IMR-90 (cell line): ENCODE data around the gene TENM3.

ENCODE experiments used
- BHLHE40 ChIP-seq: fragments of 150-350 bp; IDR thresholded peaks from 2 replicates; pipeline ENCODE4 v1.6.1; 2016; ENCODE audit warnings: mild to moderate bottlenecking, low read depth, low read length
- CEBPB ChIP-seq: IDR thresholded peaks from 2 replicates; pipeline ENCODE4 v1.6.1; 2012; ENCODE audit warnings: low read depth, low read length, improper control_type of control experiment
- CTCF ChIP-seq: conservative IDR thresholded peaks from 2 replicates; pipeline ENCODE4 v1.5.1; 2012; ENCODE audit warnings: mild to moderate bottlenecking, low read depth, low read length, improper control_type of control experiment
- MAFK ChIP-seq: IDR thresholded peaks from 2 replicates; pipeline ENCODE4 v1.6.1; 2012; ENCODE audit warnings: low read depth, low read length, improper control_type of control experiment
- MAZ ChIP-seq: IDR thresholded peaks from 2 replicates; pipeline ENCODE4 v1.6.1; 2012; ENCODE audit warnings: low read depth, mild to moderate bottlenecking, low read length, improper control_type of control experiment, moderate library complexity, borderline replicate concordance
- POLR2A ChIP-seq: IDR thresholded peaks from 2 replicates; pipeline ENCODE4 v1.6.1; 2012; ENCODE audit warnings: mild to moderate bottlenecking, low read depth, low read length
- RAD21 ChIP-seq: IDR thresholded peaks from 2 replicates; pipeline ENCODE4 v1.6.1; 2012; ENCODE audit warnings: low read length, improper control_type of control experiment
- RCOR1 ChIP-seq: IDR thresholded peaks from 2 replicates; pipeline ENCODE4 v1.6.1; 2012; ENCODE audit warnings: mild to moderate bottlenecking, low read length, improper control_type of control experiment; ENCODE audit not compliant: insufficient replicate concordance
- SMC3 ChIP-seq: fragments of 150-350 bp; IDR thresholded peaks from 2 replicates; pipeline ENCODE4 v1.6.1; 2016; ENCODE audit warnings: low read depth, mild to moderate bottlenecking, antibody characterized with exemption, low read length, moderate library complexity
- USF2 ChIP-seq: fragments of 150-350 bp; IDR thresholded peaks from 2 replicates; pipeline ENCODE4 v1.6.1; 2017; ENCODE audit warnings: mild to moderate bottlenecking, antibody characterized with exemption, low read length, low read depth

- TF ChIP-seq CEBPB (no peak), POLR2A (no peak), CTCF (no peak), USF2 (no peak), RCOR1 (no peak), MAFK (no peak), MAZ (no peak), RAD21 (no peak), BHLHE40 (no peak), SMC3 (no peak)
Observed at GRCh38 chr4:182547435-182547834, 304.2 kb downstream of the TENM3 start.
